ENCODE results near the gene FHL2.

DNA sequence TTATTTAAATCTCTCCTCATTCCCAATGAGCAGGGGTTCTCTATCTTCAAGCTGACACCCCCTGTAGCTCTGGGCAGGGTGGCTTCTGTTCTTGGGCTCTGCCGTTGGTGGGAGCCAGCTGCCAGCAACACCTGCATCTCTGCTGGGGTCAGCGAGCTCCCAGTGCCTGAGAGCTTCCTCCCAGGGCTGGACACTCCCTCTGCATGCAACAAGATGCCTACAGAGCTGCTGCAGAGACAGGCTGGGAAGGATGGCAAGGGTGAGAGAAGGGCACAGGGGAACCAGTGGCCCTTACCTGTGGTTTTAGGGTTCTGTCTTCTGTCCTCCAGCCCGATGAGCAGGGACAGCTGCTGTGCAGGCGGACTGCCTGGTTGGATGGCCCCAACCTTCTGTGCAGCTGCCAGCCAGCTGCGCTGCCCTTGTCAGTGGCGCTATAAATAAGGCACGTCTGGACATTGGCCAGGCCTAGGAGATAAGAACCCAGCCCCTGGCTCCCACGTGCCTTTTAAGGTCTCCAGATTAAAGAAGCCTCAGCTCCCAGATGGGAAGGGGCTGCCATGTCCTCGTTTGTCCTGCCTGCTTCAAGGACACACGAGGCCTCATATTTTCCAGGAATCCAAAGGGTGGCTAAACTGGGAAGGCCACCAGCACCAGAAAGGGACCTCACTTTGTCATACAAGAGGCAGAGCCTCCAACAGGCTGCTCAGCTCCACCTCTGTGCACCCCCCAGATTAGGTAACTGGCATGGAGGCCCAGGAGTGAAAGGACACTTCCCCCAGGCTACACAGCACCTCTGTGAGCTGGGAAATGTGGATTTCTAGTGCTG lies 39.5 kb upstream of the FHL2 start:
- TF ChIP-seq CTCF (IDR thresholded peaks at IDR 0.05) (no peak), POLR2A (IDR thresholded peaks at IDR 0.05) (no peak), EP300 (IDR thresholded peaks at IDR 0.05) (no peak)
